ENCODE data around the gene LYSMD3. TPM values are rescaled to one million over a fixed set of nuclear protein-coding genes. Genes with fewer than 3 reads are reported as not detected.

LYSMD3 gene
- total RNA-seq, 1 experiment from 2014 or later: 14.0 TPM

DNA sequence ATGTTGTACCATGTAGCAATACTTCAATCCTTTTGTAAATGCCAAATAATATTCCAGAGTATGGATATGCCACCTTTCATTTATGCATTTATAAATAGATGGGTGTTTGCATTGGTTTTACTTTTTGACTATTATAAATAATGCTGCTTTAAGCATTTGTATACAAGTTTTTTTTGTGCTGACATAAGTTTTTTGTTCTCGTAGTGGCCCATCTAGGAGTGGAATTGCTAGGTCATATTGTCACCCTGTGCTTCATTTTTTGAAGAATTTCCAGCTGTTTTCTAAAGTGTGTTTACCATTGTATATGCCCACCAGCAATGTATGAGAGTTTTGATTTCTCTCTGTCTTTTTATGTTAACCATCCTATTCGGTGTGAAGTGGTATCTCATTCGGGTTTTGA, 36.1 kb upstream of the LYSMD3 start:
- ChIA-PET CTCF (no interaction called here), POLR2A (ENCODE audit: low non-redundant PET) (no interaction called here)
- Histone ChIP-seq H3K9me3 (ENCODE audit: low read depth, low read length, poor library complexity, severe bottlenecking) (no peaks in the 10 kb centered on the region), H3K4me3 (ENCODE audit: low read depth, low read length, poor library complexity, severe bottlenecking) (no peak overlapping the region), H3K4me1 (ENCODE audit: insufficient read depth, low read length, poor library complexity, severe bottlenecking) (no peaks in the 10 kb centered on the region), H3K36me3 (ENCODE audit: insufficient read depth, low read length, poor library complexity, severe bottlenecking) (no peaks in the 10 kb centered on the region), H3K27me3 (replicated peaks; ENCODE audit: insufficient read depth, low read depth, low read length, poor library complexity) (no peaks in the 10 kb centered on the region), H3K27ac (ENCODE audit: low read depth, low read length, poor library complexity, severe bottlenecking) (no peak overlapping the region)
- intact Hi-C loops (cut with micrococcal nuclease; ENCODE audit: unreplicated experiment): no loop called here
- BruUV-seq (replicated peaks): no TSS peak
- no peak for TF ChIP-seq EZH2 (IDR thresholded peaks at IDR 0.05; ENCODE audit: borderline replicate concordance, low read depth, low read length, poor library complexity, severe bottlenecking)
- TF ChIP-seq, protein P1, sequence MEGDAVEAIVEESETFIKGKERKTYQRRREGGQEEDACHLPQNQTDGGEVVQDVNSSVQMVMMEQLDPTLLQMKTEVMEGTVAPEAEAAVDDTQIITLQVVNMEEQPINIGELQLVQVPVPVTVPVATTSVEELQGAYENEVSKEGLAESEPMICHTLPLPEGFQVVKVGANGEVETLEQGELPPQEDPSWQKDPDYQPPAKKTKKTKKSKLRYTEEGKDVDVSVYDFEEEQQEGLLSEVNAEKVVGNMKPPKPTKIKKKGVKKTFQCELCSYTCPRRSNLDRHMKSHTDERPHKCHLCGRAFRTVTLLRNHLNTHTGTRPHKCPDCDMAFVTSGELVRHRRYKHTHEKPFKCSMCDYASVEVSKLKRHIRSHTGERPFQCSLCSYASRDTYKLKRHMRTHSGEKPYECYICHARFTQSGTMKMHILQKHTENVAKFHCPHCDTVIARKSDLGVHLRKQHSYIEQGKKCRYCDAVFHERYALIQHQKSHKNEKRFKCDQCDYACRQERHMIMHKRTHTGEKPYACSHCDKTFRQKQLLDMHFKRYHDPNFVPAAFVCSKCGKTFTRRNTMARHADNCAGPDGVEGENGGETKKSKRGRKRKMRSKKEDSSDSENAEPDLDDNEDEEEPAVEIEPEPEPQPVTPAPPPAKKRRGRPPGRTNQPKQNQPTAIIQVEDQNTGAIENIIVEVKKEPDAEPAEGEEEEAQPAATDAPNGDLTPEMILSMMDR (conservative IDR thresholded peaks at IDR 0.05; ENCODE audit: low read depth, low read length): no peak
- no peak for DNase-seq (ENCODE audit: low spot score)

DNA sequence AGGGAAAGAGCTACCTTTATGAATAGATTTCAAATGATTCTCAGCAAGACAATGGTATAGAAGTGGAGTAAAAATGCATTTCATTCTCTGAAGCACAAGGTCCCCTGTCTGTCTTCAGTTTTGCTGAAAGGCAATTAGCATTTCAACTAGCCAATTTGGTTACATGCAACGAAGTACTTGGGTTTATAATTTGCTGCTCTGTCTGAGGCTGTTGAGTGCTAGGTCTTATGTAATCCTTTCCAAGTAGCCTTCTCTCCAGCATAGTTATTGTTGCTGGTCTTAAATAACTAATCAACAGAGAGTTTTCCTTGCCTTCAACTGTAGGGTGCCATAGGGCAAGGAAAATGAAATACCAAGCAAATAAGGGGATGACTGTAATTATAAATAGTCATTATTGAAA, 33.7 kb upstream of the LYSMD3 start:
- POLR2A ChIA-PET (ENCODE audit: low non-redundant PET): no interaction called here
- TF ChIP-seq, protein P1 (conservative IDR thresholded peaks at IDR 0.05; ENCODE audit: low read depth, low read length): no peak
- no peak for TF ChIP-seq EZH2 (IDR thresholded peaks at IDR 0.05; ENCODE audit: borderline replicate concordance, low read depth, low read length, poor library complexity, severe bottlenecking)
- Histone ChIP-seq H3K27ac (ENCODE audit: low read depth, low read length, poor library complexity, severe bottlenecking) (no peak overlapping the region), H3K27me3 (replicated peaks; ENCODE audit: insufficient read depth, low read depth, low read length, poor library complexity) (peaks cover 12% of the 10 kb centered on the region), H3K4me3 (ENCODE audit: low read depth, low read length, poor library complexity, severe bottlenecking) (no peak overlapping the region), H3K9me3 (ENCODE audit: low read depth, low read length, poor library complexity, severe bottlenecking) (no peaks in the 10 kb centered on the region), H3K36me3 (ENCODE audit: insufficient read depth, low read length, poor library complexity, severe bottlenecking) (no peaks in the 10 kb centered on the region), H3K4me1 (ENCODE audit: insufficient read depth, low read length, poor library complexity, severe bottlenecking) (no peaks in the 10 kb centered on the region)
- no peak for DNase-seq (ENCODE audit: low spot score)
- intact Hi-C loops (cut with micrococcal nuclease; ENCODE audit: unreplicated experiment): no loop called here
- BruUV-seq (replicated peaks): no TSS peak
- CTCF ChIA-PET: no interaction called here

DNA sequence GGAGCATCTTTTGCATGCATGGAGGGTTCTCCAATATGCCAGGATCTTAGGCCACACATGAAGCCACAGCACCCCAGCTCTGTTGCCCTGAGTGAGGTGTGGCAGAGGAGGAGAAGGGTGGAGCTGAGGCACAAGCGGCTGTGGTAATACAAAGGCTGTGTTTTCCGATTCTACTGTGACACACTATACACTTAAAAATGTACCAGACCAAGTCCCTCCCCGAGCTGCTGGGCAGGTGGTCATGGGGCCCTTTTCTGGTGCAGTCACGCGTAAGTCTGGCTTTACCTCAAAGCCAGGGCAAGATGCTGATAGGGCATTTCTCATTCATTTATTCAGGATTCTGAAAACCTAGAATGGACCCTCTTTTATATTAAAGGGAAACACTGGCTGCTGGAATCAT, 33.0 kb upstream of the LYSMD3 start:
- H3K27ac ChIP-seq (ENCODE audit: low read depth, low read length, poor library complexity, severe bottlenecking): no peak overlapping the region
- no peak overlapping the region for H3K4me3 ChIP-seq (ENCODE audit: low read depth, low read length, poor library complexity, severe bottlenecking)

More for the DNA sequence above, 33.0 kb upstream of the LYSMD3 start:
- intact Hi-C loops (cut with micrococcal nuclease; ENCODE audit: unreplicated experiment): no loop called here
- ChIA-PET CTCF (no interaction called here), POLR2A (ENCODE audit: low non-redundant PET) (no interaction called here)
- H3K27me3 ChIP-seq (replicated peaks; ENCODE audit: insufficient read depth, low read depth, low read length, poor library complexity): peaks cover 20% of the 10 kb centered on the region
- no peaks in the 10 kb centered on the region for H3K36me3 ChIP-seq (ENCODE audit: insufficient read depth, low read length, poor library complexity, severe bottlenecking)
- H3K9me3 ChIP-seq (ENCODE audit: low read depth, low read length, poor library complexity, severe bottlenecking): no peaks in the 10 kb centered on the region
- no peak for DNase-seq (ENCODE audit: low spot score)
- no peak for TF ChIP-seq EZH2 (IDR thresholded peaks at IDR 0.05; ENCODE audit: borderline replicate concordance, low read depth, low read length, poor library complexity, severe bottlenecking)
- TF ChIP-seq, protein P1 (conservative IDR thresholded peaks at IDR 0.05; ENCODE audit: low read depth, low read length): no peak
- no peaks in the 10 kb centered on the region for H3K4me1 ChIP-seq (ENCODE audit: insufficient read depth, low read length, poor library complexity, severe bottlenecking)
- BruUV-seq (replicated peaks): no TSS peak
